Measurements from ENCODE around the gene MMP14. TPM values are rescaled to one million over a fixed set of nuclear protein-coding genes. Genes with fewer than 3 reads are reported as not detected.

MMP14 gene
- total RNA-seq, 4 donors from 2014 or later: 106 to 161 (median 128) TPM

- H3K27ac ChIP-seq: no peak overlapping the region
- H3K4me1 ChIP-seq: peaks cover 16% of the 10 kb centered on the region
- no peaks in the 10 kb centered on the region for H3K9me3 ChIP-seq
- H3K4me3 ChIP-seq: no peak overlapping the region
- TF ChIP-seq CTCF (IDR thresholded peaks at IDR 0.05) (no peak), POLR2AphosphoS5 (IDR thresholded peaks at IDR 0.05) (no peak), EP300 (IDR thresholded peaks at IDR 0.05) (no peak), POLR2A (IDR thresholded peaks at IDR 0.05) (no peak)
- no peak for DNase-seq (ENCODE audit: low spot score in 2 of 2)
- H3K36me3 ChIP-seq: peaks cover 72% of the 10 kb centered on the region
- no peaks in the 10 kb centered on the region for H3K27me3 ChIP-seq
- WGBS: 96% methylated on average over 4 of the region's 20 CpGs
Observed at GRCh38 chr14:22875748-22876319, 39.4 kb downstream of the MMP14 start.

- H3K27ac ChIP-seq: no peak overlapping the region
- no peaks in the 10 kb centered on the region for H3K9me3 ChIP-seq
- peaks cover 72% of the 10 kb centered on the region for H3K36me3 ChIP-seq
- no peak overlapping the region for H3K4me3 ChIP-seq
- no peaks in the 10 kb centered on the region for H3K27me3 ChIP-seq
- no peak for DNase-seq (ENCODE audit: low spot score in 2 of 2)
- TF ChIP-seq POLR2AphosphoS5 (IDR thresholded peaks at IDR 0.05) (no peak), CTCF (IDR thresholded peaks at IDR 0.05) (no peak), EP300 (IDR thresholded peaks at IDR 0.05) (no peak), POLR2A (IDR thresholded peaks at IDR 0.05) (no peak)
- WGBS: 91% methylated on average over 18 of the region's 22 CpGs
- H3K4me1 ChIP-seq: peaks cover 14% of the 10 kb centered on the region
Observed at GRCh38 chr14:22877000-22877501, 40.7 kb downstream of the MMP14 start.

GRCh38 chr14:22878271-22879246 lies 42.2 kb downstream of the MMP14 start:
- 73% methylated on average over 8 of the region's 8 CpGs for WGBS
- peaks cover 19% of the 10 kb centered on the region for H3K4me1 ChIP-seq

GRCh38 chr14:22882064-22882463 lies 45.7 kb downstream of the MMP14 start:
- peaks cover 29% of the 10 kb centered on the region for H3K4me1 ChIP-seq
- H3K4me3 ChIP-seq: no peak overlapping the region
- TF ChIP-seq CTCF (IDR thresholded peaks at IDR 0.05): no peak
- TF ChIP-seq POLR2AphosphoS5 (IDR thresholded peaks at IDR 0.05): no peak
- TF ChIP-seq EP300 (IDR thresholded peaks at IDR 0.05): no peak
- no peak for TF ChIP-seq POLR2A (IDR thresholded peaks at IDR 0.05)
- no peak for DNase-seq (ENCODE audit: low spot score in 2 of 2)
- no peaks in the 10 kb centered on the region for H3K9me3 ChIP-seq
- H3K36me3 ChIP-seq: peaks cover 33% of the 10 kb centered on the region
- no peaks in the 10 kb centered on the region for H3K27me3 ChIP-seq
- H3K27ac ChIP-seq: no peak overlapping the region
- WGBS: 20% methylated on average over 7 of the region's 7 CpGs

More at GRCh38 chr14:22878271-22879246, 42.2 kb downstream of the MMP14 start:
- TF ChIP-seq POLR2A (IDR thresholded peaks at IDR 0.05) (no peak), POLR2AphosphoS5 (IDR thresholded peaks at IDR 0.05) (no peak), EP300 (IDR thresholded peaks at IDR 0.05) (no peak), CTCF (IDR thresholded peaks at IDR 0.05) (no peak)
- no peak overlapping the region for H3K4me3 ChIP-seq
- H3K9me3 ChIP-seq: no peaks in the 10 kb centered on the region
- no peaks in the 10 kb centered on the region for H3K27me3 ChIP-seq
- DNase-seq (ENCODE audit: low spot score in 2 of 2): no peak
- H3K27ac ChIP-seq: no peak overlapping the region
- H3K36me3 ChIP-seq: peaks cover 68% of the 10 kb centered on the region

Data from suprapubic skin (tissue), 4 donors.